NCI-H748 (cell line): ENCODE results near the gene SLC9A8.
"Not testable (repeated sequence)": the region's sequence is repeated elsewhere in the genome, so short reads cannot be mapped to it uniquely, and the experiment has no call there.

Experiments
- DNase-seq: peaks from one replicate; lab custom pipeline; 2025; ENCODE audit not compliant: unreplicated experiment; lab: John Stamatoyannopoulos, UW

Gene SLC9A8

DNA sequence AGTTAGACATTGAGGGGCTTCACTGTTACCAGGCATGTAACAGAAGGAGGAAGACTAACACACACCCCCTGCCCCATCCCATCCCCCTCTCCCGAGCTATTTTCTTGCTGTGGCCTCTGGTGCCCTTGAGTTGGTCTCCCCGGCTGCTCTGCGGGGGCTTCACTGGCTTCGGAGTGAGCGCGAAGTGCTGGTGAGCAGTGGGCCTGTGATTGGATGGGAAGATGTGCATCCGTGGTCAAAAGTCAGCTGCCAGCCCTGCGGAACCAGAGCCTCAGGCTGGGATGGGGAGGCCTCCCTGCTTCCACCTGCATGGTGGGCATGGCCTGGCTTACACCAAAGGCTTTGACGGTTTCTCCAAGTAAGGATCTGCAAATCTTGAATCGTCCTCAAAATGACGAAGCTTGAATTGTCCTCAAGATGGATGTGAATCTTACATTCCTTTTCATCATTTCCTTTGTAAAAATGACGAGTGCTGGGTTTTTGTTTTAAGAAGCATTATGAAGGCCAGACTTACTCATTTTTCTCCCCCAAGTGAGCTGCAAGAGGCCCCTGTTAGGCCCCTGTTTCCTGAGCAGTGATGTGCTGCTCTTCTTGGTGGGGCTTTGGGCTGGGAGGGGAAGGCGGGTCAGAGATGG, 79.0 kb downstream of the SLC9A8 start:
- DNase-seq = no peak

DNA sequence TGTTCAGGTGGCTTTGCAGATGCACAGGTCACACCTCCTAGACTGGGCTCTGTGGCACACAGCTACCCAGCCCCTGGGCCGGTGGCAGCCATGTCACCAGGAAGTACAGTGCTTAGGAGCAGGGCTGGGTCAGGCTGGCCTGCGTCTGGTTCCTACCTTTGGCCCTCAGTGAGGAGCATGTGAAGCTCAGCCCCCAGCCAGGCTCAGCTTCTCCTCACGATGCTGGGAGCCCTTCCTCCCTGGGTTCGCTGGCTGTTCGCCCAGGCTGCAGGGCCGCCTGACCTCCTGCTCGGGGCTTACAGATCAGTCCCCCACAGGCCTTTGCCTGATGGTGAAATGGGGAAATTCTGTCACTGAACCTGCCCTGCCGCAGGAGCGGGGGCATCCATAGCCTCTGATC, 79.6 kb downstream of the SLC9A8 start:
- DNase-seq = no peak

DNA sequence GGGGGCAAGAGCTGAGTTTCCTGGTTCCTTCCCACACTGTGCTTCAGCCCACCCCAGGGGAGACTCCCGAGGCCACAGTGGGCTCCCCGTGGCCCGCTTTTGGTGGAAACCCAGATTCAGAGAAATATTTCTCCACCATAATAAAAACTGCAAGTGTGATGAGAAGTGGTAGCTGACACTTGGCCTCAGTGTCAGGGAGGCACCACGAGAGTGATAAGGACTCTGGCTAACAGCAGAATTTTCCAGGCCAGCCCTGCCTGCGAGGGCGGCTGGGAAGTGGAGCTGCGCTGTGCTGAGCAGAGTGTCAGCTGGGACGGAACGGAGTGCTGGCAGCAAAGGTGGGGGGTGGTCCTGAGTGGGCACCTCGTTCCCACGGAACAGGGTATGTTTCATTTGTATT, 80.2 kb downstream of the SLC9A8 start:
- DNase-seq = no peak

DNA sequence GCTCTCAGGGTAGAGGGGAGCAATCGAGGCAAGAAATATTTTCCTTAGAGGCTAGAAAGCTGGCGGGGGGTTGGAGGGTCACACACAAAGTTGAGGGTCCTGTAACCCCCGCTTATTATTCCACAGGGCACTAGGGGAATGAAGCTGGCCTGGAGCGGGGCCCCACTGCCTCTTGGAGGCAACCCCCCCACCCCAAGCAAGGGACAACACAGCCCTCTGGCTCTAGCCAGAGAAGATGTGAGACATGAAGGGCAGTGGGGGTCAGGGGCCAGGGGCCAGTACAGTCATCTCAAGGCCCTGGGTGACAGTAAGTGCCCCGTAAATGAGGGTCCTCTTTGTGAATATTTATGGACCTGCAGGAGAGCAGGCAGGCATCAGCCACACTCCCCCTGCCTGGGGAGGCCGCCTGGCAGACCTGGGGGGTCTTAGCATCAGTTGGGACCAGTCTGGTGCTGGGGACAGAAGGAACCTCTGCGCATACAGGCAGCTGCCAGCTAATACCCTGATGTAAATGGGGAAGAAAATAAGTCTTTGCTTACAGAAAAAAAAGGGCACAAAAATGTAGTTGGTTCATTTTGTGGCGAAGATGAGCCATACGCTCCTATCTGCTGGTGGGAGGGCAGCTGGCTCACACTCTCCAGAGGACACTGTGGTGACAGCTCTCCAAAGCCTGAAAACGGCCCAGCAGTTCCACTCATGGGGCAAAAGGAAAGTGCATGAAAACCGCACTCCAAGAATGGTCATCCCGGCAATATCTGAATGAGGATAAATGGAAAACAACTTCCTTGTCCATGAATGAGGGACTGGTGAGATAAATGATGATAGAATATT, 80.8 kb downstream of the SLC9A8 start:
- no peak for DNase-seq

DNA sequence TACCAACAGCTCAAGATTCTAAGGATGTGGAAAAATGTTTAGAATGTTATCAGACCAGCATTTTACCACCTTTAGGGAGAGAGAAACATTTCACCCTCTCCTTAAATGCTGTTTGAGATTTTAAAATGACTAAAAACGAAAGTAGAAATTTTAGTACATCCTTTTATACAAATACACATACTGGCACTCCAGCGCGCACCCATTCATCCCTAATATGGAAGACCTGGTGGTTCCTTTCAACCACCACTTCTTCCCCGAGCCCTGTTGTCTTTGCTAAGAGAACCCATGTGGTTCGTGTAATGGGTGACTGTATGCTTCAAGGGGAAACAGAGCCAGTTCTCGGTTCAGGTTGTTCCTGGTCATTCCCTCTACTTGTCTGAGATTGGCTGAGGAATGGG, 81.4 kb downstream of the SLC9A8 start:
- DNase-seq = no peak

DNA sequence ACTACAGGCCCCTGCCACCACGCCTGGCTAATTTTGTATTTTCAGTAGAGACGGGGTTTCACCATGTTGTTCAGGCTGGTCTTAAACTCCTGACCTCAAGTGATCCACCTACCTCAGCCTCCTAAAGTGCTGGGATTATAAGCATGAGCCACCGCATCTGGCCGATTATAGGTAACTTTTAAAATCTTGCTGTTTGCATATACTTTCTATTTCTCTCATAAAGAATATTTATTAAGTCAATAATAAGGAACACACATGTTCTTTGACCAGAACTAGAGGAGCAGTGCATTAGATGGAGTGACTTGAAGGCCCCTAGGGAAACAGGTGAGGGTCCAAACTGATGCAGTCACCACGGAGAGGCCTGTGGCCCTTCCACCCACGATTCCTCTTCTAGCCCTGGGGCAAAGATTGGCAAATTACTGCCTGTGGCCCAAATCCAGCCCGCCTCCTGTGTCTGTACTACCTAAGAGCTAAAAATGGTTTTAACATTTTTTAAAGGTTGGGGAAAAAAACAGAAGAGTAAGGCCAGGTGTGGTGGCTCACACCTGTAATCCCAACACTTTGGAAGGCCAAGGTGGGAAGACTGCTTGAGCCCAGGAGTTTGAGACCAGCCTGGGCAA, 83.0 kb downstream of the SLC9A8 start:
- DNase-seq = not testable (repeated sequence)

DNA sequence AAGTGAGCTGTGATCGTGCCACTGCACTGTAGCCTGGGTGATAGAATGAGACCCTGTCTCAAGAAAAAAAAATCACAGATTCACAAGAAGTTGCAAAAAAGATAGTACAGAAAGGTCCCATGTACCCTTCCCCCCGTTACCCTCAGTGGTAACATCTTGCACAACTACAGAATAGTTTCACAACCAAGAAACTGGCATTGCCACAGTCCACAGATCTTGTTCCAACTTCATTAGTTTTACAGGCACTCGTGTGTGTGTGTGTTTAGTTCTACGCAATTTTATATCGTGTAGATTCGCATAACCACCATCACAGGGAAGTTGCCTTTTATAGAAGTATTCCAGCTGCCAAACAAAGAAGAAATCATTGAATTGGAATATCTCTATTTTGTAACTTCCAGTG, 83.6 kb downstream of the SLC9A8 start:
- DNase-seq = no peak

DNA sequence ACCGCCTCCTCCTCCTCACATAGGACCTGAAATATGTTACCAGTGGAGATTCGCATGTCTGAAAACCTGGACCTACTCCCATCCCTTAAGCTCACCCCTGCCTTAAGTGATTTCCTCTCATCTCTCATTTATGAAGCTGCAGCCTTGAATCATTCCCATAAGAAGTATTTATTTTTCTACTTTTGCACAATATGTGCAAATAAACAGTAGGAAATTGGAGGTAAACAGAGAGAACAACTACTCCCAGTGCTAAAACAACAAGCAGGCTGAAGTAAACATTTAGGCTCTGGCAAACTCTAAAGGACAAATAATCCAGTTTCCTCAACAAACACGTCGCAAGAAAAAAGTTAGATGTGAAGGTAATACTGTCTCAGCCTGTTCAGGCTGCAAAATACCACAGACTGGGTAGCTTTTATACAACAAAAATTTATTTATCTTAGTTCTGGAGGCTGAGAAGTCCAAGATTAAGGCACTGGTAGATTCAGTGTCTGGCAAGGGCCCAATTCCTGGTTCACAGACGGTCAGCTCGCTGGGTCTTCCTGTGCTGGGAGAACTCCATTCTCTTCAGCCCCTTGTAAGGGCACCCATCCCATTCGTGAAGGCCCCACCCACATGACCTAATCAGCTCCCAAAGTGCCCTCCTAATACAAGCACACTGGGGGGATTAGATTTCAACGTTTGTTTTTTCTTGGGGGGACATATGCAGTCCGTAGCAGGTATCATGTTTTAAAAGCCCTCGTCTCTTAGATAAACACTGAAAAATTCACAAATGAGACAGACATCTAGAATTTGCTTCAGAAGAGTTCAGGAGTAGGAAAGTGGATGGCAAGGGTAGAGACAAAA, 87.1 kb downstream of the SLC9A8 start:
- no peak for DNase-seq

DNA sequence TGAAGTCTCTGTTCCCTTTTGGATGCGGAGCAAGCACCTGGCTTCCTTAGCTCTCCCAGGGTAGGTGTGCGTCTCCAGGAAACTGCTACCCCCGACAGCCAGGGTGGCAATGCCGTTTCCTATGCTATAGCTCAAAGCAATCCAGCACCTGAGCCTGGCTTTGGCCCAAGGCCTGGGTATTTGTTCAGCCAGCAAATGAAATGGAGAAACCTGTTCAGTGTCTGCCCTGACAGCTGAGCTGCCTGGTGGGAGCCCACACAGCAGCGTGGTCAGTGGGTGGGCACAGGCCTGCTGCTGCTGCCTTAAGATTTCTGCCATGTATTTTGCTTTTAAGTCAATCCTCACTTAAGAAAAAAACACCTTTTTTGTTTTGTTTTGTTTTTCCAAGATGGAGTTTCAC, 89.0 kb downstream of the SLC9A8 start:
- DNase-seq = no peak

DNA sequence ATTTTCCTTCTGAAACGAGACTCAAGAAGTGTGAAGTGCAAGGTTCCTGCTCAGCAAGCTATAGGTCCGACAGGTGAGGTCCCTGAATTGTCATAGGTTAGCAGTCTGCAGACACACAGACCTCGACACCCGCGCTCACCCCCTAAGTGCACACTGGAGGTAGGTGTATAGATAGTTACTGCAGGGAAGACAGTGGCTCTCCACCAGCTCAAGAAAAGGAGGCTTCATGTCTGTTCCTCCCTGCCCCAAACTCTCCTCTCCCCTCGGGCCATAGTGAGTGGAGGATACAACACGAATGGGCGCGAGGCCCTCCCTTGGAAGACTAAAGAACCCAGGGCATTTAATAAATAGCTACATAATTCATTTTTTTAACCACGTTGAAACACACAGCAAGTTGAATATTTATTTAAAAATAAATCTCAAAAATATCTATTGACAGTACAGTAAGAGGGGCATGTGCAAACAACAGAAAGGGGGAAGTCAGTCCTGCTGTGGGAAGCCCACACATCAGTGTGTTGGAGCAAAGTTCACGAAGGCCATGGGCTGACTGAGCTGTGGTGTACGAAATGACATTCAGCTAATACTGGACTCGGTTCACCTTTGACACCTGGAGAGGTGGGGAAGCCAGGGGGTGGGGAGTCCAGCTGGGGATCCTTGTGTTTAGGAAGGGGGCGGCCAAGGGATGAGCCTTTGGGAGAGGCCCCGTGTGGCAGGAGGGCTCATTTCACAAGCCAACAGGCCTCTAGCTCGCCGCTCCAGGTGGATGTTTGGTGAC, 92.0 kb downstream of the SLC9A8 start:
- no peak for DNase-seq

DNA sequence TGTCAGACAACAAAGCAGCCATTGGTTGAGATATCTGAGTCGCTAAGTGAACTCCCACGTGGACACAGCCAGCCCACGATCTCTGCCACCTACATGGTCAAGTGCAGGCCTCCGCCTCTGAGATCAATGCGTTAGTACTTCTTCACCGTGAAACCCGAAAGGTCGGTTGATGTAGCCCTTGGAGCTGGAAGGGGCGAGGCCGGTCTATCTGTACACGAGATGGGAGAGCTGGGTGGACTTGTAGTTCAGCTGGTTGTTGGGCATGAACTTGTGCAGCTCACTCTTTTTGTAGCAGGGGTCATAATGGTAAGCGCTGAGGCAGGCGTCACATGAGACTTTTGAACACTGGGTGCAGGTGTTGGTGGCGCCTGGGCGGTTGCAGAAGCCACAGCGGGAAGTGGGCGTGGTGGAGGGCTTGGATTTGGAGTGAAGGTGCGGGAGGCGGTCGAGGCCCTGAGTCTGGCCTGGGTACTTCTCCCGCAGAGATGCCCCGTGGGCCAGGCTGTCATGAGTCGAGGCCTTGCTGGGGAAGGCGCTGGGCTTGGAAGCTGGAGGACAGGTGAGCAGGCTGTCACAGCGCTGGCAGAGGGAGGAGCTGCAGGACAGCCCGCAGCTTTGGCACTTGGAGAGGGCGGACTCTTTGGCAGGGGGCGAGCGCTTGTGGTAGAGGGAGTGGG, 92.9 kb downstream of the SLC9A8 start:
- DNase-seq = no peak

DNA sequence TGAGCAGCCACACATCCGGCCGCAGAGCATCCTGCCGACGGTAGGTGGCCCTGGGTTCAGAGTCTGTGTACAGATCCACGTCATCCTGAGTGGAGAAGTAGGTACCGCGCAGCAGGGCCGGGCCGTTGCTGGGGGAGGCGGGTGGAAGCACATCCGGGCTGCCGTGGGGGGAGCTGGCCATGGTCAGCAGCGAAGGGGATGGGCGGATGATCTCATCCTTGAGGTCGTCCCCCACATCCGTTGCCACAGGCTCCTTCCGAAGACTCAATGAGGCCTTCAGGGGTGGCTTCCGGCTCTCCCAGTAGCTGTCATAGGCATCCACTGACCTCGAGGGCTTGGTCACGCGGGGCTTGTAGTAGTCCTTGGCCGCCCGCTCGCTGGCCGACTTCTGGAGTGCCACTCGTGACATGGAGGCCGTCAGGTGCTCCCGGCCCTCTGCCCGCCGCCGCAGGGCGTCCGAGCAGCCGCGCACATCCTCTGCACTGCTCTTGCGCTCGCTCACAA, 93.5 kb downstream of the SLC9A8 start:
- DNase-seq = no peak

DNA sequence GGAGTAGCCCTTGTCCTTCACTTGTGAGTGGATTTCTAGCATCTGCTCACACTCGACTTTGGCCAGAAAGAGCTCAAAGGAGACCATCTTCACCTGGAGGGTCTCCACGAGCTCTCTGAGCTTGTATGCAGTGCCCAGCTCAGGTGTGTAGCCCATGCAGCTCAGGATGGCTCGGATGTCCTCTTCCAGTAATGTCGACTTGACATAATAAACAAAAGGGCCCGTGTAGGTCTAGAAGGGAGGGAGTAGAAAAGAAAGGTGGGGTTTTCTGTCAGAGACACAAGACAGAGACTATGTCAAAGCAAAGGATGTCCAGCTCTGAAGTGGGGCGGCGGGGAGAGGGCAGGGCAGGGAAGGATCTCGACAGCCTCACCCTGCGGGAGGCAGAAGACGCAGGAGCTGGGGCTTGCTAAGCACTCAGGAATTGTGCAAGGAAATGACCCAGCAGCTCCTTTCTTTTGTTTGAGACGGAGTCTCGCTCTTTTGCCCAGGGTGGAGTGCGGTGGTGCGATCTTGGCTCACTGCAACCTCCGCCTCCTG, 94.1 kb downstream of the SLC9A8 start:
- no peak for DNase-seq

DNA sequence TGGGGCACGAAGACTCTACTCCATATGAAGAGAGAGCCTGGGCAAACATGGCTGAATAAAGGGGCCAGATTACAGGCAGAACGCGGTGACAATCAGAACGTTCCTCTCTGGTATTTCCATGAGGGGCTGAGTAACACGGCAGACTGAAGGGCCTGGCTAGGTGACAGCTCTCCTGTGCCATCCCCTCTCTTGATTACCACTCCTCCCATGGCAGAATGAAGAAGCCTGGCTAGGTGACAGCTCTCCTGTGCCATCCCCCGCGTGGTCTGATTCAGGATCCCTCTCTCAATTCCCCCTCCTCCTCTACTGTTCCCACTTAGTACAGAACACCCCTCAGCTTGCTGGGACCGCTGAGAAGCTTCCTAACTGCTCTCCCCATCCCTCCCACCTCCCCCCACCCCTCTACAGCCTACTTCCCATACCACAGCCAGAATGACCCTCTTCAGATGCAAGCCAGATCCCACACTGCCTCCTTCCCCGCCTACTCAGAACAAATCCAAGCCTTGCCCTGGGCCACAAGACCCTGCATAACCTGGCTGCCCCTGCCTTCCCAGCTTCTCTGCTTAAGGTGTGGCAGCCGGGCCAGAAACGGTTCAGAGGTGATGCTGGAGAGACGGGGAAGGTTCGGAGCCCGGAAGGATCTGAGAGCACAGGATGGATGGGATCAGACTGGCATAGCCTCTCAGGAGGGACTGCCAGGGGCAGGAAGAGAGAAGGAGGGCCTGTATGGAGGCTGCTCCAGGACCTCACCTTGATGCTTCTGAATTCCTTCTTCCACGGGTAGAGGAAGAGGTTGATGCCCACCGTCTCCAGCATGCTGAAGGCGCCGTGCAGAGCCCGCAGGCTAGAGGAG, 95.0 kb downstream of the SLC9A8 start:
- no peak for DNase-seq

DNA sequence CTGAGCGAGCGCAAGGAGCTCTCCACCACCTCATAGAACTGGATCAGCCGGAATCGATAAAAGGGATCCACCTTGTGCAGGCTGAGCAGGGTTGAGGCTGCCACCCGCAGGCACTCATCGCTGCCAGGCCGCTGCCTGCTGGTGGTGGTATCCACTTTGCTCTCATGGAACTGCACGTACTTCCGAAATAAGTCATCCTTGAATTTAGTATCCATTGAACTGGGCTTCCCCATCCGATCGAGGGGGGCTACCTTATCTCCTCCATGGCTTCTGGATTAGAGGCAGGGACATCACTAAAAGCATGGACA, 95.6 kb downstream of the SLC9A8 start:
- DNase-seq = no peak

DNA sequence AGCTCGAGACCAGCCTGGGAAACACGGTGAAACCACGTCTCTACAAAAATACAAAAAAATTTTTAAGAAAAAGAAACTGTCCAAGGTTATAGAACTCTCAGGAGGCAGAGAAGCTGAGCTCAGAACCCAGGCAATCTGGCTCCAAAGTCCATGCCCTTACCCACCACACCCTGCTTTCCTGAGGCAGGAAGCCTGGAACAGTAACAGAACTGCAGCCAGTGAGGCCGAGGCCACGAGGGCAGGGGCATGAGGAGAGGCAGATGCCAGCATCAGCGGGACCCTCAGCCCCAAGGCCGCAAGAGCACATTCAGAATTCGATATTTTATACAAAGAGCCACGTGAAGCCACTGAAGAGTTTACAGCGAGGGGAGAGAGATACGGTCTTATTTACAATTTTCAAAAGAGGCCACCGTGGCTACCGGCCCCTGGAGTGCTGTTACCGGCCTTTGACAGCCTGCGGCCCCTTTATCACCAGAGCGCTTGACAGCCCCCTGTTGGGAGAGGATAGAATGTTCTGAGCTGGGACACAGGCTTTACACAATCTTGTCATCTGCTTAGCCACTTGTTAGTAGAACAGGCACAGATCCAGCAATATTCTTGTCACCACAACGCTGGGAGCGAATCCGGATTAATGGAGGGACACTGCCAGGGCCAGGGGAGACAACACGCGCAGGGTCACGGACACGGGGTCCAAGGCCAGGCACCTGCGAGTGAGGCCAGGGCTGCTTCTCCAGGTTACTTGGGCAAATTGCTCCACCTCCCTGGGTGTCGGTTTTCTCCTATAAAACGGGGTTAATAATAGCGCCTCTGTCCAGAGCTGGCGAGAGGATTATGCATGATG, 97.1 kb downstream of the SLC9A8 start:
- DNase-seq = no peak

DNA sequence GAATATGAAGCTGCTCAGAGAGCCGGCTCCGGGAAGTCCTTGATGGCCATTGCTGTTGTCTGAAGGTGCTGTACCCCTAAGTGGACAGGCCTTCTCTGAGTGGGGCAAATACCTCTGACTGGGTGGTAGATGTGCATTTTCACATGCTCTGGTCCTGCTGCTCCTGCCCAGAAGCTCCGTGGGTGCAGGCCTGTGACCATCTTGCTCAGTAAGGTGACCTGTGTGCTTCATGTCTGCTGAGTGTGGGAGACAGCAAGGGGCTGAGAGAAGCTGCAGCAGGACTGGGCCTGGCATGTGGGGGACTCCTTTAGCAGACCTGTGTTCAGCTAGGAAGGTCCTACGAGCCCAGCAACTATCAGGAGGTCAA, 97.7 kb downstream of the SLC9A8 start:
- DNase-seq = no peak

DNA sequence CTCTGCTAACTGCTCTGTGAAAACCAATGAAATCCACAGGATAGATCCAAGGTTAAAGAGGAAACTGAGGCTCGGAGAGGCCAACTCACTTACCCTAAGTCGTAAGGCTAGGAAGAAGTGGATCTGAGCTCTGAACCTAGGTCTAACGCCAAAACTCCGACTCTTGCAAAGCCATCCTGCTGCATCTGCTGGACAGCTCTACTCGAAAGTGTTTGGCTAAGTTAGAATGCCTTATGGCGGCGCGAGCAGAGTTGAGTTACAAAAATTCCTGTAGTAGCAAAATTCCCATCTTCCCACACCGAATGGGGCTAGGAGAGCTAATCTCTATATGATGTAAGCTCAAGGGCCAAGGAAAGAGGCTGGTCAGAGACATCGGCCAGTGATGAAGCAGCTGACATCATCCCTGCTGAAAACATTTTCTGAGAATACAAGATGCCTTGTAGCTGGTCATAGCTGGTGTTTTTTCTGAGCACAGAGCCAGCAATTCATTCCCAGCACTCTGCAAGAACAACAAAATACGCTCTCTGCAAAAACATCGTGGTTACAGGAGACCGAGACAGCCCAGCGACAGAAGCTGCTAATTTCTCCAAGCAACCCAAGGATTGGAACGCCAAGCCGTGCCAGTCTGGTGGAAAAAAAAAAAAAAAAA, 100.9 kb downstream of the SLC9A8 start:
- DNase-seq = no peak
